Ectodermal cell (in vitro differentiated cells): ENCODE data around the gene ARSD.
"Not testable (repeated sequence)": the region's sequence is repeated elsewhere in the genome, so short reads cannot be mapped to it uniquely, and the experiment has no call there.

Experiments
- H3K27ac ChIP-seq: 2 replicates; pipeline ENCODE4 v1.7.0; 2013; ENCODE audit warnings: mild to moderate bottlenecking, low read depth, low read length; ENCODE audit not compliant: insufficient read depth, poor library complexity, severe bottlenecking
- H3K27me3 ChIP-seq: 2 replicates; pipeline ENCODE4 v1.7.0; 2013; ENCODE audit warnings: mild to moderate bottlenecking, low read length; ENCODE audit not compliant: insufficient read depth, control insufficient read depth, poor library complexity, severe bottlenecking
- H3K36me3 ChIP-seq: one replicate; pipeline ENCODE4 v1.7.0; 2013; ENCODE audit warnings: low read length; ENCODE audit not compliant: control insufficient read depth, insufficient read depth
- H3K4me1 ChIP-seq: one replicate; pipeline ENCODE4 v1.7.0; 2013; ENCODE audit warnings: low read length; ENCODE audit not compliant: control insufficient read depth, insufficient read depth
- H3K4me3 ChIP-seq: 2 replicates; pipeline ENCODE4 v1.7.0; 2013; ENCODE audit warnings: low read depth, low read length, control low read depth; ENCODE audit not compliant: insufficient read depth
- H3K9me3 ChIP-seq: 2 replicates; pipeline ENCODE4 v1.7.0; 2013; ENCODE audit warnings: mild to moderate bottlenecking, low read length, moderate library complexity; ENCODE audit not compliant: control insufficient read depth
- WGBS, 2 experiments: methylation state at CpG; one replicate each; pipeline ENCODE4 v1.1.7; 2013; ENCODE audit warnings: missing lambda C conversion rate in 2 of 2; 5-methylcytosine and 5-hydroxymethylcytosine counted together

The ARSD gene

DNA sequence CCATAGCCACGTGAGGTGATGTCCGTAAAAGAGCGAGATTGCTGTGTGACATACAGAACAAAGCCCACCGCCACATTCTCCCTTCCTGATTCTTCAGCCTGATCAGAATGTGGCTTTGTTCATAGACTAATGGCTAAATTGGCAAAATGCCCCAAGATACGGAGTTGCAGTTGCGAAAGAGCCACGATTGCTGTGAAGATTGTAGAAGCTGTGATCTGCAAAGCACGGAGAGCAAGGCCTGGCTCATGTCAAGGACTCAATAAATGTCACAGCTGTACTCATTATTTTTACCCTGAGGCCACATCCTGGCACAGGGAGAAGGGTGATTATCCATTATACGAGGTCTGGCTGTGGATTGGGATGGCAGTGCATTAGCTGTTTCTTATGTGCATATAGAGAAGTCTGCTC is 34.2 kb downstream of the ARSD start:
- no peak overlapping the region for H3K4me3 ChIP-seq
- WGBS, 2 experiments, result 92 to 96% methylated on average over 9 of the region's 9 CpGs
- no peak overlapping the region for H3K27ac ChIP-seq
- H3K9me3 ChIP-seq, result no peaks in the 10 kb centered on the region
- H3K36me3 ChIP-seq, result no peaks in the 10 kb centered on the region
- no peaks in the 10 kb centered on the region for H3K27me3 ChIP-seq
- H3K4me1 ChIP-seq, result peaks cover 3% of the 10 kb centered on the region

DNA sequence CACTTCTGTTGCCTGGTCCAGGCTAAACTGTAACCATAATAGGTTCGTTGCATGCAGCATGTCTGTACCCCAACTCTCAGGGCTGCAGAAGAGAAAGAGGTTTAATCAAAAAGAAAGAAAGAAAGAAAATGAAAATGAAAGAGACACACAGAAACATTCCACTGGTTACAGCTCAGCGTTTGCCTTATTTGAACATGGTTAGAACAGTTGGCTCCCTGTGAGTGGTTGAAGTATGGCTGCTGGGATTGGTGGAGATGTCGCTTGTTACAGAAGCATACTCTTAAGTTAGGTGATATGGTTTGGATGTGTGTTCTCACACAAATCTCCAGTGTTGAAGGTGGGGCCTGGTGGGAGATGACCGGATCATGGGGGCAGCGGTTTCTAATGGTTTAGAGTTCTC is 36.3 kb downstream of the ARSD start:
- 92 to 93% methylated on average over 5 of the region's 5 CpGs for WGBS, 2 experiments

DNA sequence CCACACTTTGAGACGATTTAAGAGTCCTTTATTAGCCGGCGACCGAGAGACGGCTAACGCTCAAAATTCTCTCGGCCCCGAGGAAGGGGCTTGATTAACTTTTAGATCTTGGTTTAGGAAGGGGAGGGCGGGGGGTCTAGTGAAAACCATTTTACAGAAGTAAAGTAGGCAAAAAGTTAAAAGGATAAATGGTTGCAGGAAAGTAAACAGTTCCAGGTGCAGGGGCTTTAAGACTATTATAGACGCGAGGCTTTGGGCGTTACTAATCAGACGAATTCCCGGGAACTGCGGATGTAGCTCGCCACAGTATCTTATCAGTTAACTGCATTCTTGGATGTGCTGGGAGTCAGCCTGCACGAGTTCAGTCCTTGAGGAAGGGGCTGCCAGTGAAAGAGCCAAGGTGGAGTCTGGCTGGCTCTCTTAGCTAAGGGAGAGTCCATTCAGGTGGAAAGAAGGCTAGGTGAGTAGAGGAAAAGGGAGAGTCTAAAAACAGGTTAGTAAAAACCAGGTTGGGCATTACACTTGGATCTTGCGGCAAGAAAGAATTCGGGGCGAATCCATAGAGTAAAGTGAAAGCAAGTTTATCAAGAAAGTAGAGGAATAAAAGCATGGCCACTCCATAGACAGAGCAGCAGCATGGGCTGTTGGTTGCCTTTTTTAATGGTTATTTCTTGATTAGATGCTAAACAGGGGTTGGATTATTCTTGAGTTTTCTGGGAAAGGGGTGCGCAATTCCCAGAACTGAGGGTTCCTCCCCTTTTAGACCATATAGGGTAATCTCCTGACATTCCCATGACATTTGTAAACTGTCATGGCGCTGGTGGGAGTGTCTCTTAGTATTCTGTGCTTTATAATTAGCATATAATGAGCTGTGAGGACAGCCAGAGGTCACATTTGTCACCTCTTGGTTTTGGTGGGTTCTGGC is 38.3 kb downstream of the ARSD start:
- H3K4me3 ChIP-seq, result not testable (repeated sequence)
- WGBS, 2 experiments, result 89 to 90% methylated on average over 12 to 13 of the region's 22 CpGs

More for the DNA sequence above, 36.3 kb downstream of the ARSD start:
- H3K4me3 ChIP-seq, result no peak overlapping the region
- no peaks in the 10 kb centered on the region for H3K9me3 ChIP-seq
- peaks cover 2% of the 10 kb centered on the region for H3K4me1 ChIP-seq
- no peak overlapping the region for H3K27ac ChIP-seq
- no peaks in the 10 kb centered on the region for H3K27me3 ChIP-seq
- H3K36me3 ChIP-seq, result no peaks in the 10 kb centered on the region

DNA sequence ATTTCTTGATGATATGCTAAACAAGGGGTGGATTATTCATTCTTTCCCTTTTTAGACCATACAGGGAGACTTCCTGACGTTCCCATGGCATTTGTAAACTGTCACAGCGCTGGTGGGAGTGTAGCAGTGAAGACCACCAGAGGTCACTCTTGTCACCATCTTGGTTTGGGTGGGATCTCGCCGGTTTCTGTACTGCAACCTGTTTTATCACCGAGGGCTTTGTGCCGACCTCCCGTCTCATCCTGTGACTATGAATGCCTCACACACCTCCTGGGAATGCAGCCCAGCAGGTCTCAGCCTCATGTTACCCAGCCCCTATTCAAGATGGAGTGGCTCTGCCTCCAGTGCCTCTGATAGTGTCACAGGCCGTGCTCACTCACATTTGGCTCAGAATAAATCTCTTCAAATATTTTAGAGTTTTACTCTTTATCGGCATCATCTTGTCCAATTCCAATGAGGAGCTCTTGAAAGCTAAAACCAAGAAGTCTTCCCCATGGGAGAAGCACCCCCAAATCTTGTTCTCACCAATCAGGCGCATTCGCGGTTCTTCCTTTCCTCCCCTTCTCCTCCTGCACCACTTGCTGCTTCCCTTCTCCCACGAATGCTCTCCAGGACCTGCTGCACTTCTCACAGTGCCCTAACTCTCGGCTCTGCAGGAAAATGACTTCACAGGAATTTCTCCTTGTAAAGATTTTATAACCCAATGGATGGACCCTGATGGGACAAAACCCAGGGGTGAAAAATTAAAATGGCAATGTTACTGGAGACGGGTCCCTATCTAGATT is 39.2 kb downstream of the ARSD start:
- H3K9me3 ChIP-seq, H3K27ac ChIP-seq, H3K4me1 ChIP-seq, H3K27me3 ChIP-seq, H3K36me3 ChIP-seq, H3K4me3 ChIP-seq: not testable (repeated sequence)
- 29 to 32% methylated on average over 15 of the region's 15 CpGs for WGBS, 2 experiments

More for the DNA sequence above, 38.3 kb downstream of the ARSD start:
- not testable (repeated sequence) for H3K36me3 ChIP-seq, H3K9me3 ChIP-seq, H3K27me3 ChIP-seq, H3K4me1 ChIP-seq, H3K27ac ChIP-seq

DNA sequence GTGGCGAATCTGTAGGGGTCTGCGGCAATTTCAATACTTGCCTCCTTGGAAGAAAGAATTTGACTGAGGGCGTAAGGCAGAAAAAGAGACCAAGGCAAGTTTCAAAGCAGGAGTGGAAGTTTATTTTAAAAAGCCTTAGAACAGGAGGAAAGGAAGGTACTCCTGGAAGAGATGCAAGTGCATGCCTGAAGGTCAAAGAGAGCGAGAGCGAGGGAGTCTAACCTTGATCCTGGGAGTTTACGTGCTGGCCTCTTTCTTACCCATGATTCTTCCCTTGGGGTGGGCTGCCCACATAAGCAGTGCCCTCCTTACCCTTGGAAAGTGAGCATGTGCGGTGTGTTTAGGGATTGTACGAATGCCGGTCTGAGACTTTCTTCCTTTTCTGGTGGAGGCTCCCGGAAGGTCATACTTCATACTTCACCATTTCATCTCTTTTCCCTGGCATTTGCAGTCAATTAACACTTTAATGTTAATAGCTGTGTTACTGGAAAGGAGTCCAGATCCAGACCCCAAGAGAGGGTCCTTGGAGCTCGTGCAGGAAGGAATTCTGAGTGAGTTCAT is 40.0 kb downstream of the ARSD start:
- H3K27ac ChIP-seq, result no peak overlapping the region
- no peaks in the 10 kb centered on the region for H3K9me3 ChIP-seq
- H3K4me3 ChIP-seq, result no peak overlapping the region
- H3K4me1 ChIP-seq, result no peaks in the 10 kb centered on the region
- no peaks in the 10 kb centered on the region for H3K36me3 ChIP-seq
- WGBS, 2 experiments, result 91 to 92% methylated on average over 10 of the region's 11 CpGs
- H3K27me3 ChIP-seq, result no peaks in the 10 kb centered on the region

DNA sequence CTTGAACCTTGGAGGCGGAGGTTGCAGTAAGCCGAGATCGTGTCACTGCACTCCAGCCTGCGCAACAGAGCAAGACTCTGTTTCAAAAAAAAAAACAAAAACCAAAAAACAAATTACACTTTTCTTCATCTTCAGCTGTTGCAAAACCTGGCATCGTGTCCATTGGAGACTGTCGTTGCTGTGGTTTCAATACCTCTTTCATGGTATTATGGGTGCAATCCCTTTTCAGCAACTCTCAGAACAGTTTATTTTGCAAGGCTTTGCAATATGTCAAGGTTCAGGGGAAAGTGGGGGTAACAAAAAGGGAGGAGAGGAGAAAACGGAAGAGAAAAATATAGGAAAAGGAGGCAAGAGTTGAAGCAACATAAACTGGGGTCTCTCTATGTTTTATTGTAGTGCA is 40.8 kb downstream of the ARSD start:
- Histone ChIP-seq H3K27ac (no peak overlapping the region), H3K4me1 (no peaks in the 10 kb centered on the region), H3K27me3 (no peaks in the 10 kb centered on the region), H3K36me3 (no peaks in the 10 kb centered on the region), H3K4me3 (no peak overlapping the region), H3K9me3 (no peaks in the 10 kb centered on the region)
- WGBS, 2 experiments, result 92 to 98% methylated on average over 7 of the region's 7 CpGs

DNA sequence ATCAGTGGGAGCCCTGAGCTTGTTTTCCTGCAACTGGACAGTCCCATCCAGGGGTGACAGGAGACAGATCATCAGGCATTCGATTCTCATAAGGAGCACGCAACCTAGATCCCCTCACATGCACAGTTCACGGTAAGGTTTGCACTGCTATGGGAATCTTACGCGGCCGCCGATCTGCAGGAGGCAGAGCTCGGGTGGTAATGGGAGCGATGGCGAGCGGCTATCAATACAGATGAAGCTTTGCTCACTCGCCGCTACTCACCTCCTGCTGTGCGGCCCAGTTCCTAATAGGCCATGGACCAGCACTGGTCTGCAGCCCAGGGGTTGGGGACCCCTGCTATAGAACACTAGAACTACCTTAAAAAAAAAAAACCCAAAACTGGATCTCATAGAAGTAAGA is 45.4 kb downstream of the ARSD start:
- H3K4me3 ChIP-seq, result no peak overlapping the region
- WGBS, 2 experiments, result 94 to 97% methylated on average over 14 of the region's 14 CpGs

DNA sequence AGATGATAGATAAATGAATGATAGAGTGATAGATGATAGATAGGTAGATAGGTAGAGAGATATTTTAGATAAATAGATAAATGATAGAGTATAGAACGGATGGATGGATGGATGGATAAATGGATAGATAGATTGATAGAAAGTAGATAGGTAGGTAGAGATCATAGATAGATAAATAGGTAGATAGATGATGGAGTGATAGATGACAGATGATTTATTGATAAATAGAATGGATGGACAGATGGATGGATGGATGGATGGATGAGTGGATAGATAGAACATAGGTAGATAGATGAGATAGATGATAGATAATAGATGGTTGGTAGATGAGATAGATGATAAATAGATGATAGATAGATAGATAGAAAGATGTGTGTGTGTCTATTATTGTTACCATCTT is 49.5 kb downstream of the ARSD start:
- no peaks in the 10 kb centered on the region for H3K4me1 ChIP-seq
- H3K27me3 ChIP-seq, result no peaks in the 10 kb centered on the region
- 94 to 96% methylated on average over 1 of the region's 1 CpG for WGBS, 2 experiments
- no peak overlapping the region for H3K4me3 ChIP-seq
- no peak overlapping the region for H3K27ac ChIP-seq
- no peaks in the 10 kb centered on the region for H3K9me3 ChIP-seq
- H3K36me3 ChIP-seq, result no peaks in the 10 kb centered on the region

More for the DNA sequence above, 45.4 kb downstream of the ARSD start:
- Histone ChIP-seq H3K36me3 (no peaks in the 10 kb centered on the region), H3K27ac (no peak overlapping the region), H3K4me1 (no peaks in the 10 kb centered on the region), H3K9me3 (no peaks in the 10 kb centered on the region), H3K27me3 (no peaks in the 10 kb centered on the region)

DNA sequence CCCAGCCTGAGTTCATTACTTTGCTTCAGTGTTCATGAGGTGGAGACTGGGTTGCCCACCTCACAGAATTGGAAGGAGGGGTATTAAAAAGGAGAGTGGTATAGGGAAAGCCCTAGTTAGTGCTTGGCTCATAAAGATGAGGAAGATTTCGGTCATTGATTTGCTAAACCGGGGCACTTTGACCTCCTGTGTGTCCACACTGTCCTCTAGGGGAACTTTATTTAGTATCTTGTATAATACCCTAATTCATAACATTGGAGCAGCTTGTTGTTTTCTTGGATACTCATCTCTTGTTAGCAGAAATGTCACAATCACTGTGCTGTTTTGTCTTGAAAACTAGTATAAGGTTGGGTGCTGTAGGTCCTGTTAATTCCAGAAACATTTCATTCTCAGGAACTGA is 50.6 kb downstream of the ARSD start:
- 100% methylated on average over 2 of the region's 2 CpGs; no CpG with 5 or more reads in 1 of the 2 experiments for WGBS, 2 experiments
- Histone ChIP-seq H3K9me3 (no peaks in the 10 kb centered on the region), H3K27ac (no peak overlapping the region), H3K4me3 (no peak overlapping the region), H3K4me1 (no peaks in the 10 kb centered on the region), H3K36me3 (no peaks in the 10 kb centered on the region), H3K27me3 (no peaks in the 10 kb centered on the region)

DNA sequence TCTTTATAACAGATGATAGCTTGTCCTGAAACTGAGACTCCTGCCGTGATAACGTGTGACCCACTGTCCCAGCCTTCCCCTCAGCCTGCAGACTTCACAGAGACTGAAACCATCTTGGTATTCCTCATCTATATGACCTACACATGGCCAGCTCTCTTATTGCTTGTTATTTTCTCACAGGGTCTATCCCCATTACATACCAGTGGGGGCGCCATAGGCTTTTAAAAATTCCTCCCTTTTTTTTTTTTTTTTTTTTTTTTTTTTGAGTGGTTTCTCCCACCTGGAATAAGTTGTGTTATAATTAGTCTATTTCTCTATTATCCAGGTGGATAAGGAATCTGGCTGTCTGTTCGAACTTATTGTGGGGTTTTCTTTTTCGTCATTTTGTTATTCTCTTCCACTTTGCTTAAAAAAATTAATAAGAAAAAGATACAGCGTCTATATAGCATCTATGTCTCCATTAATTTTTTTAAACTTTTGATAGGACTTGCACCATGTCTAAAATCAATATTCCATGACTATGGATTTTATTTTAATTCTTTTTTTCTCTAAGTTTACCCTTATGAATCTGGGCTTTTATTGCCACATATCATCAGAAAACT is 53.2 kb downstream of the ARSD start:
- 68 to 74% methylated on average over 2 to 3 of the region's 6 CpGs for WGBS, 2 experiments
- Histone ChIP-seq H3K9me3 (no peaks in the 10 kb centered on the region), H3K27me3 (no peaks in the 10 kb centered on the region), H3K4me3 (no peak overlapping the region), H3K27ac (no peak overlapping the region), H3K4me1 (no peaks in the 10 kb centered on the region), H3K36me3 (no peaks in the 10 kb centered on the region)
